Left renal cortex interstitium (tissue), 4 donors: ENCODE measurements around the gene CDK14. TPM values are rescaled to one million over a fixed set of nuclear protein-coding genes. Genes with fewer than 3 reads are reported as not detected.
A peak's percentile ranks its signal among the peaks of the same experiment; 100 is the strongest.
"Not testable (repeated sequence)": the region's sequence is repeated elsewhere in the genome, so short reads cannot be mapped to it uniquely, and the experiment has no call there.

Experiments
- DNase-seq, 4 donors: peaks; one replicate each; pipeline ENCODE4 v3.0.0-alpha.2; 2013; ENCODE audit warnings: low read depth in 4 of 4, low spot score in 2 of 4, missing footprints in 1 of 4
- polyA plus RNA-seq, 4 donors: library from polyadenylated mRNA; unstranded; fragments of 120-200 nt; gene quantifications; one replicate each; pipeline ENCODE4 v1.2.1, GENCODE V29; 2013; ENCODE audit not compliant: insufficient read length in 4 of 4

The CDK14 gene
- polyA plus RNA-seq, 4 donors, result 29.4 to 32.5 (median 29.7) TPM

DNA sequence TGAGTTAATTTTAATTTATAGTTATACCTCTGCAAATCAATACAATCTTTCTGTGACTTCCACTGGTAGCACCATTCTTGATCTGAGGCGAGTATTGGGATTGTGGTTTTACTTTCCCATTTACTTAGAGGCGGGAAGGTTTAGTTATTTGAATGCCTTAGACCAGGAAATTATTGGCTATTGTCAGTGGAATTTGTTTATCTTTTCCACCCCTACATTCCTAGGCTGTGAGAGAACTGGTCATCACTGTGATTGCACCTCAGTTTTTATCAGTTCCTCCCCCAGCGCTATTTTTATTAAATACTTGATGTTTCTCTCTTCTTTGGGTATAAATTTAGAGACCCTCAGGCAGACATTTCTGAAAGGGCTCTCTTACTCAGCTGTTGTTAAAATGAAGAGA is 29.9 kb downstream of the CDK14 start:
- DNase-seq, result no peak

GRCh38 chr7:90629297-90629918 is 33.3 kb downstream of the CDK14 start:
- peak in 1 of 4 donors; percentile 28 for DNase-seq

DNA sequence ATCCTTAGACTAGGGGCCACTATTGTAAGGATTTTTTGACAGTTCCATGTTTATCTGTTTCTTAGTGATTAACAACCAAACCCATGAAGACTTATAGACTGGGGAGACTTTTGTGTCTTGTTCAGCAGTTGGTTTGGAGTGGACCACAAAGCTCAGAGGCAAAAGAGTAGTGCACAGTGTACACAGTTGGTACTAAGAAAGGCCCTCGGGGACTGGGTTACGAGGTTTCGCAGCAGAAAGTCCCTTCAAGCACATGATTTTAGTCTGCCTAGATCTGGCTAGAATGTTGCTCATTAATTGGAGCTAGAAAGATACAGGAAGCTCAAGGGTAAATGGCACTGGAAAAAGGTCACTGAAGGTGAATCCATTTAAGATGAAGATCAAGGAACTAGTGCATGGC is 35.4 kb downstream of the CDK14 start:
- no peak for DNase-seq

DNA sequence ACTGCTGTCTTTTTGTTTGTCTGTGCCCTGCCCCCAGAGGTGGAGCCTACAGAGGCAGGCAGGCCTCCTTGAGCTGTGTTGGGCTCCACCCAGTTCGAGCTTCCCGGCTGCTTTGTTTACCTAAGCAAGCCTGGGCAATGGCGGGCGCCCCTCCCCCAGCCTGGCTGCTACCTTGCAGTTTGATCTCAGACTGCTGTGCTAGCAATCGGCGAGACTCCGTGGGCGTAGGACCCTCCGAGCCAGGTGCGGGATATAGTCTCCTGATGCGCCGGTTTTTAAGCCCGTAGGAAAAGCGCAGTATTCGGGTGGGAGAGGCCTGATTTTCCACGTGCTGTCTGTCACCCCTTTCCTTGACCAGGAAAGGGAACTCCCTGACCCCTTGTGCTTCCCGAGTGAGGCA is 43.6 kb downstream of the CDK14 start:
- DNase-seq, result not testable (repeated sequence)

DNA sequence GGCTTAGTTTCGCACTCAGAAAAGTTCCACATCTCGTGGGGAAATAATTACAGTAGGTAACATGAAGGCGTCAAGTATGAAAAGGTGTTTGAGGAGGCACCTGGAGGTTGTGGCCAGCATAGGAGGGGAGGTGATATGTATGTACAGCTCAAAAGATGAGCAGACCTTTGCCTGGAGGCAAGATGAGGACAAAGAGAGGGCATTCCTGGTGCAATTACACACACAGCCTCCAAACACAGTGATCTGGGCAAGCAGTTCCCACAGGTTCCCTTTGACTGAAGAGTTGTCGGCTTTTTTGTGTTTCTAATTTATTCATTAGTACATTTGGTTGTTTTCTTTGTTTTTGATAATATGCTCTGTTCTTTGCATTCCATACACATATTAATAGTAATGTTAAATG is 46.9 kb downstream of the CDK14 start:
- DNase-seq, result no peak

DNA sequence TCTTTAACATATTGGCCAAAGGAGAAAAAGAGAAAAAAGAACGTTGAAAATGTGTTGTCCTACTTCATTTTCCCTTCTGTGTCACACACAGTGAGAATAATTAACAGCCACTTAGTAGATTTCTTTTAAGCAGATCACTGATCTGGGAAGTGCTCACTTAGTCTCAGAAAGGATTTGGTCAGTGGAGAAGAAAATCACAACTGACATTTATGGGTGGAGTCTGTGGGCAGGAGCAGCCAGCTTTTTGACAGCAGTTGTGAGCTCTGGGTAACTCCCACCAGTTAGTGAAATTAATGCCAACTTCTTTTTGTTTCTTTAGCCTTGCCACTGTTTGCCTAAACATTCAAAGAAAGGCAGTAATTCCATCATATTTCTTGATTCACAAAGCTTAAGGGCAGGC is 49.7 kb downstream of the CDK14 start:
- DNase-seq, result no peak

GRCh38 chr7:90648107-90648506 is 52.0 kb downstream of the CDK14 start:
- no peak for DNase-seq

DNA sequence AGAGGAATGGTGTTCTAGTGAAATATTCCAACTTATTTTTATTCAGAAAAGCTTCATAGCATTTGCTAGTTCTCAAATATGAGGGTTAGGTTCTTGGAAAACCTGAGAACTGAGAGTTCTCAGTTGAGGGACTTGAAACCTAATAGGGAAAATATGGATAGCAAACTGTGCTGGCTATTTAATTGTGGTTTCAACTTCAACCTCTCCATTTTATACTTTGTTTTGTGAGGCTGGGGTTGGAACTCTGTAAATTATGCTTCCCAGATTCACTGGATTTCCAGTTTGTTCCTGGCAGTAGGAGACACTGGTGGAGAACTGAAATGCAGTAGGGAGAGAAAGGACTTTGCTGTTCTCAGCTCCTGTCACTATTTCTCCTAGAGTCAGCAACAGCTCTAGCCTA is 52.7 kb downstream of the CDK14 start:
- no peak for DNase-seq

GRCh38 chr7:90654718-90655427 is 58.8 kb downstream of the CDK14 start:
- no peak for DNase-seq

DNA sequence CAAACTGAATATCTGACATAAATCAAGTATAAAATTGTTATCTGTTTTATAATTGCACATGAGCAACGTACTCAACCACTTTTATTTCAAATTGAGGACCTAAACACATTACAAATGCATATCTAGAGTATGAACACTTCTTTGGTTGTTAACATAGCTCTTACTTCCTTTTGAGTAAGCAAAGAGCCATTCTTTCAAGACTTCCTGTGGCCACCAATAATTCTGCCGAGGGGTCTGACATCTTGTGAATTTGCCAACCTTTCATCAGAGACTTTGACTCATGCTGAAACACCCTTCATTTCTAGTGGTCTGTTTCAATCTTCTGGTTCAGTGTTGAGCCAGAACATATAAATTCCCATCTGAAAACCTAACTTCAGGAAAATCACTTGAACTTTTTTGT is 59.4 kb downstream of the CDK14 start:
- DNase-seq, result no peak

DNA sequence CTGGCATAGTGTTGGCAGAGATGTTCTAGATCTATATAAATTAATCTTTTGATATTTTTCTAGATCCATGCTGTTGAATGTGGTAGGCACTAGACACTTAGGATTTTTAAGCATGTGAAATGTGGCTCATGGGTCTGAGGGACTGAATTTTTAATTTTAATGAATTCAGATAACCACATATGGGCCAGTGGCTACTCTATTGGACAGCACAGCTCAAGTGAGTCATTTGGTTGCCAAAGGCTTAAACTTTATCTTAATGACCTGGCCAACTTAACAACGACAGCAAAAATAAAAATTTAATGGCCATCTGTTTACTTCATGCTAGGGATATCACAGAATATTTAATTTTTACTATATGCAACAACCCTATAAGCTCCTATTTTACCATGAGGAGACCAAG is 61.4 kb downstream of the CDK14 start:
- DNase-seq, result no peak

DNA sequence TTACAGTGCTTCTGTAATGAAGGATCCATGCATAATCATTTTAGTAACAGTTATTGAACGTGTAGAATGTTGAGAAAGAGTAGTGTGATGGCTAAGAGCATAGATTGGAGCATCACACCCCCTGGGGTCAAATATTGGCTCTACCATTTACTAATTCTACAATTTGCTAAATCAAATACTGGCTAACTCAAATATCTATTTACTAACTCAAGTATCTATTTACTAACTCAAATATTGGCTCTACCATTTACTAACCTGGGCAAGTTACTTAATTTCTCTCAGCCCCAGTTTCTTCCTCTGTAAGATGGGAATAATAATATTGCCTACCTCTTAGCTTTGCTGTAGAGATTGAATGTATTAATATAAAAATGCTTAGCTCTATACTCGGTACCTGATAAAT is 64.0 kb downstream of the CDK14 start:
- no peak for DNase-seq

GRCh38 chr7:90660819-90661218 is 64.7 kb downstream of the CDK14 start:
- DNase-seq, result no peak

DNA sequence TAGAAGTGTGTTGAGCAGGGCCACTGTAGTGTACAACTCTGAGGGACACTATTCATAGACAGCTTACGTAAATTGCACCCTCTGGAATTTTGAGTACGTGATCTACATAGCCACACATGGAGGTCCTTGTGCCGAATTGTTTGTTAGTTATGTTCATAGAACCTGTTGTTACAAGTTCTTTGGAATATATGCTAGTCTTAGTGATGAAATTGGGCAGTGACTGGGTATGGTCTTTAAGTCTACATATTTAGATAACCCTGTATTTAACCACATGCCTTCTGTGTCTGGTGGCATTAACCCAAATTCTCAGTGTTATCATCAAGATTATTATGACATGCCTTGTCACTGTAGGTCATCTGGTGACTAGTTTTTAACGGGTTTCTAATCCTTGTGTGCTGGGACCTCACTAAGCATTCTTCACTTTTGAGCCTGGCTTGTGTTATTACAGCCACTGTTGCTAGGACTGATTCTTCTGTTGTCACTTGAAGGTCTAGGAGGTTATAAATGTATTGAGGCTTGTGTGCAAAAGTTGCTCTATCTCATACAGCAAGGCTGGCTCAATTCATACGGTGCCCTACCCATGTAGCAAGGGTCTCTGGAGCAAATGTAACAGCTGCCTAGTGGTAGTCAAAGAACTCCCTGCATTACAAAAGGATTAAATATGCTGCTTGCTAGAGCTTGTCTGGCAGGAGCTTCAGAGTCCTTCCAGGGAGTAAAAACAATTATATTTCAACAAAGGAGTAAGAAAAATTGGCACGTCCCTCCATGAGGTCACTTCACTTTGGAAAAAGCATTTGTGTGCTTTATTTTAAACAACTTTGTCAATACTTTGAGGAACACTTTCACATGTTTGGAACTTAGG is 65.4 kb downstream of the CDK14 start:
- DNase-seq, result no peak

DNA sequence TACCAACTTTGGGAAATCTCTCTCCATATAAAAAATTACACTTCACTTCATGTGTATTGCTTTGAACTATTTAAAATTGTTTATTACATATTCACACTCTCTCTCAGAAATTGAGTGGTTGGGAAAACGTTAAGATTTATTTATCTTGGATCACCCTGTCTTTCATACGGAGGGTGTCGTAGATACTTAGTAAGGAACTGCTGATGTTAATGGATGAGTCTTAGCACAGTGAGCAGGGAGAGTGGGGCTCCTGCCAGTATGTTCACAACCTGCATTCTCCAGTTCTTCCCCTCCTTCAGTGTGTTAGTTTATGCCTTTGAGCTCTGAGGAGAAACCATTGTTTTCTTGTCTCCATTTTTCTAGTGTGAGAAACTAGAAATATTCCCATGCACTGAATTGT is 67.1 kb downstream of the CDK14 start:
- no peak for DNase-seq

- no peak for DNase-seq
Observed at GRCh38 chr7:90666186-90666585, 70.1 kb downstream of the CDK14 start.

DNA sequence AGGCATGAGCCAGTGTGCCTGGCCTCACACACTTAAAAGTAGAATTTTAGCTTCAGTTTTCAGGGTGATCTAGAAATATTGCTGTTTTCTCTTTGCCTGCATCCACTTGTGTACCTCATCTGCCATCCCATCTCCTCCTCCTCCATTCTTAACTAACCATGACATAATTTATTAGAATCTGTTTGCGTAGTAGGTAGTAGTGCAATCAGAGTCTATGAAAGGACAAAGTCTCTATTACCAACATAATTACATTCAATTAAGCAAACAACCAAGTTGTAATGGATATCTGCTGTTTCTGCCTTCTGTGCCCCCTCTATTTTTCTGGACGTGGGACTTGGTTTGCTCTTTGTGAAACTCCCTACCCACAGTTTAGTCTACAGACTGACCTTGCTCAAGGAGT is 72.9 kb downstream of the CDK14 start:
- DNase-seq, result no peak

DNA sequence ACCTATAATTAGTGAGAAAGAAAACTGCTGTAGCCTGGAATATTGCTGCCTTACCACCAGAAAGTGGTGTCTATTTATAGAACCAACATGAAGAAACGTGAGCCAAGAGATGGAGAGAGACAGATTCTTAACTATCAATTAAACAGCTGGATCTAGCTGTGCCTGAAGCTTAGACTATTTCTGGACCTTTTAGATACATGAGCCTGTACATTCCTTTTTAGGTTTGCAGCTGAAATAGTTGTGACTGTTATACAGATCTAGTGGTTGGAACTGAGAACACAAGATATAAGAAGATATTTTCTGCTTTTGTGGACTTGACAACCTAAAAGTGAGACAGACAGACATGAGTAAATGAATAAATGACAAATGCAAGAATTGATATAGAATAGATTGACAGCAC is 73.4 kb downstream of the CDK14 start:
- DNase-seq, result no peak

- no peak for DNase-seq
Observed at GRCh38 chr7:90671571-90671970, 75.5 kb downstream of the CDK14 start.

GRCh38 chr7:90672210-90672609 is 76.1 kb downstream of the CDK14 start:
- no peak for DNase-seq

- no peak for DNase-seq
Observed at GRCh38 chr7:90674625-90675024, 78.5 kb downstream of the CDK14 start.

DNA sequence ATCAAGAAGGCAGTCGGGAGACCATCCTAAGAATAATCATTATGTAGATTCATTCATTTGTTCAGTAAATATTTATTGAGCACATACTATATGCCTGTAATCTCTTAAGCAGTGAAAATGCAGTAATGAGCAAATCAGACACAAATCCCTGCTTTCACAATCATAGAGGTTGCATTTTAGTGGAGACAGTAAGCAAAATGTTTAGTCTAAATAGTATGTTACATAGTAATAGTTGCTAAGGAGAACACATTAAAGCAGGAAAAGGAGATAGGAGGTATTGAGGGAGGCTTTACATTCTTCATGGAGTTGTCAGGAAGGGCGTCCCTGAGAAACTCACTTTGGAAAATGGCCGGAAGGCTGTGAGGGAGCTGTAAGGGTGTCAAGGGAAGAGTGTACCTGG is 79.9 kb downstream of the CDK14 start:
- DNase-seq, result no peak
